ENCODE data around the gene ILF2. TPM values are rescaled to one million over a fixed set of nuclear protein-coding genes. Genes with fewer than 3 reads are reported as not detected.
A peak's percentile ranks its signal among the peaks of the same experiment; 100 is the strongest.
"Not testable (repeated sequence)": the region's sequence is repeated elsewhere in the genome, so short reads cannot be mapped to it uniquely, and the experiment has no call there.

ILF2 gene
- total RNA-seq (174 and 200 TPM in 2 replicates), polyA plus RNA-seq (276 and 294 TPM in 2 replicates)

DNA sequence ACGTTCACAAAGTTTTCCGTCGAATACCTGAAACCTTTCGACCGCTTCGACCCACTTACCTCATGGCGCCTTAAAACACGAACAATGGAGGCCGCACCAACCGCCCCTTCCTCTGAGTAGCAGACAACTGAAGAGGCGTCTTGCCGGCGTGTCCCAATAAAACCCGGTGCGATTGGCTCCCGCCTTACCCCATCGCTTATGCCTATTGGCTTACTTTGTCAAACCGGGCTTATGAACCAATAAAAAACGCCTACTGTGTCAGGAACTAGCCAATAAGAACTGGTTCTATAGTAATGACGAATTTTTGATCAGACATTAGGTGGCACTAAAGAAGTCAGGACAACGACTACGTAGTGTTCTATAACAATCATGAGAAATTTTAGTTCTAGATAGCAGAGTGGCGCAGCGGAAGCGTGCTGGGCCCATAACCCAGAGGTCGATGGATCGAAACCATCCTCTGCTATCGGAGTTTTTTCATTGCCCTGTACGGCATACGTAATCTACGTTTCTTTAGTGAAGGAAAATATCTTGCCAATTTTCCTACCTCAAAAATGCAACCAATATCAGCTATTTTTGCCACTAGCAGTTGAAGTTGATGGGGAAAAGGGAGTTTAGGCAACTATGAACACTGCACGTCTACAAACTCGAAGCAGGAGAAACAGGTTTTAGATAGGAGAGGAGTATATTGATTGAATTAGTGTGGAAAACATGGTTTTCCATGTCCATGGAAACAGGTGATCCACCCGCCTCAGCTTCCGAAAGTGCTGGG is at the start of gene ILF2:
ILF2 (minus strand) TSS at position 135 of the 769 bp plus-strand sequence; CDS start at position 64, 71 bp downstream.
- TF ChIP-seq, protein P1, sequence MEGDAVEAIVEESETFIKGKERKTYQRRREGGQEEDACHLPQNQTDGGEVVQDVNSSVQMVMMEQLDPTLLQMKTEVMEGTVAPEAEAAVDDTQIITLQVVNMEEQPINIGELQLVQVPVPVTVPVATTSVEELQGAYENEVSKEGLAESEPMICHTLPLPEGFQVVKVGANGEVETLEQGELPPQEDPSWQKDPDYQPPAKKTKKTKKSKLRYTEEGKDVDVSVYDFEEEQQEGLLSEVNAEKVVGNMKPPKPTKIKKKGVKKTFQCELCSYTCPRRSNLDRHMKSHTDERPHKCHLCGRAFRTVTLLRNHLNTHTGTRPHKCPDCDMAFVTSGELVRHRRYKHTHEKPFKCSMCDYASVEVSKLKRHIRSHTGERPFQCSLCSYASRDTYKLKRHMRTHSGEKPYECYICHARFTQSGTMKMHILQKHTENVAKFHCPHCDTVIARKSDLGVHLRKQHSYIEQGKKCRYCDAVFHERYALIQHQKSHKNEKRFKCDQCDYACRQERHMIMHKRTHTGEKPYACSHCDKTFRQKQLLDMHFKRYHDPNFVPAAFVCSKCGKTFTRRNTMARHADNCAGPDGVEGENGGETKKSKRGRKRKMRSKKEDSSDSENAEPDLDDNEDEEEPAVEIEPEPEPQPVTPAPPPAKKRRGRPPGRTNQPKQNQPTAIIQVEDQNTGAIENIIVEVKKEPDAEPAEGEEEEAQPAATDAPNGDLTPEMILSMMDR (IDR thresholded peaks at IDR 0.05; ENCODE audit: low read depth, low read length), result peak; percentile 33
- Histone ChIP-seq H3K4me1 (ENCODE audit: low read depth) (peaks cover 5% of the 10 kb centered on the region), H3K36me3 (peaks cover 33% of the 10 kb centered on the region), H3K4me3 (peak within 1 kb of the TSS; percentile 76), H3K9me3 (ENCODE audit: low read depth) (no peaks in the 10 kb centered on the region), H3K27me3 (no peaks in the 10 kb centered on the region), H3K27ac (peak within 1 kb of the TSS; percentile 86)
- DNase-seq (ENCODE audit: low read depth in 1 of 2, low spot score in 1 of 2), result peak; percentile 99 to 100

DNA sequence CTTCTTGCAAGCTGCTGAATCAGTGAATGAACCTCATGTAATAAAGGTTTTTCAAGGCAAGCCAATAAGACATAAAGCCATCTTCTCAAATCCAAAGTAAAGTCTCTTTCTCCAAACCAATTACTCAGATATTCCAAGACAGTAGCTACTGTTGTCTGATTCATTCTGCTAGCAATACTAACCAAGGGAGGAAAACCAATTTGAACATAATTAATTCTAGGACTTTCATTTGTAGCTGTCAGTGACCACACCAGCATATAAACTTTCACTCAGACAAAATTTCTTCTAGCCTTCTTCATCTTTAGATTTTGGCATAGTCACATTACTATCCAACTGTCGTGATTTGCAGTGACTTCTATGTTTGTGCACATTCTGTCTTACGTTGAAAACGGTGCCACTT is 46.5 kb upstream of the ILF2 start:
- Histone ChIP-seq H3K4me1 (ENCODE audit: low read depth) (no peaks in the 10 kb centered on the region), H3K9me3 (ENCODE audit: low read depth) (no peaks in the 10 kb centered on the region), H3K27ac (no peak overlapping the region), H3K4me3 (no peak overlapping the region), H3K36me3 (no peaks in the 10 kb centered on the region), H3K27me3 (no peaks in the 10 kb centered on the region)
- TF ChIP-seq, protein P1 (IDR thresholded peaks at IDR 0.05; ENCODE audit: low read depth, low read length), result no peak
- DNase-seq (ENCODE audit: low read depth in 1 of 2, low spot score in 1 of 2), result no peak

DNA sequence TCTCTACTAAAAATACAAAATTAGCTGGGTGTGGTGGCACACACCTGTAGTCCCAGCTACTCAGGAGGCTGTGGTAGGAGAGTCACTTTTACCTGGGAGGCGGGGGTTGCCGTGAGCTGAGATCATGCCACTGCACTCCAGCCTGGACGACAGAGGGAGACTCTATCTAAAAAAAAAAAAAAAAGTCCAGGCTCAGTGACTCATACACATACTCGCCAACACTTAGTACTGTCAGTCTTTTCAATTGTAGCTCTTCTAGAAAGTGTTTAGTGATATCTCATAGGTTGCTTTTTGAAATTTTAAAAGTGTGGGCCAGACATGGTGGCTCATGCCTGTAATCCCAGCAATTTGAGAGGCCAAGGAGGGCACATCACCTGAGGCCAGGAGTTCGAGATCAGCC is 45.4 kb upstream of the ILF2 start:
- H3K9me3 ChIP-seq (ENCODE audit: low read depth); H3K27me3 ChIP-seq; DNase-seq (ENCODE audit: low read depth in 1 of 2, low spot score in 1 of 2); H3K27ac ChIP-seq; H3K4me3 ChIP-seq; H3K36me3 ChIP-seq; H3K4me1 ChIP-seq (ENCODE audit: low read depth): not testable (repeated sequence)

DNA sequence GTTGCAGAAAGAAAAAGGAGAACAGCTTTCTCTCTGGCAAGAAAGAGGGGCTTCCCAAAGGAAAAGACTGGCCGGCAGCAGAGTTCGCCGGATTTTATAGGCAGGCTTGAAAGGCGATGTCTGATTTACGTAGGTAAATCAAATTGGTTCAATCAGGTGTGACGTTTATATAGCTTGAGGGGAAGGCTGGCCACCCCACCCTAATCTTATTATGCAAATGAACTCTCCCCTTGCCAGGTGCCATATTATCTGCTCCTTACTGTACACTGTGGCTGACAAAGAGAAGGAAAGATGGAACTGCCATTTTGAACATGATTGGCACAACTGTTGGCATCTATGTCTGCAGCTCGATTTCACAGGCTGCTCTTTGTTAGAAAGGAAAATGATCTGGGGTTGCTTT is 40.2 kb upstream of the ILF2 start:
- no peak overlapping the region for H3K4me3 ChIP-seq
- no peak for DNase-seq (ENCODE audit: low read depth in 1 of 2, low spot score in 1 of 2)
- H3K36me3 ChIP-seq, result no peaks in the 10 kb centered on the region
- H3K27ac ChIP-seq, result no peak overlapping the region
- TF ChIP-seq, protein P1 (IDR thresholded peaks at IDR 0.05; ENCODE audit: low read depth, low read length), result no peak
- no peaks in the 10 kb centered on the region for H3K27me3 ChIP-seq
- no peaks in the 10 kb centered on the region for H3K9me3 ChIP-seq (ENCODE audit: low read depth)
- H3K4me1 ChIP-seq (ENCODE audit: low read depth), result no peaks in the 10 kb centered on the region

DNA sequence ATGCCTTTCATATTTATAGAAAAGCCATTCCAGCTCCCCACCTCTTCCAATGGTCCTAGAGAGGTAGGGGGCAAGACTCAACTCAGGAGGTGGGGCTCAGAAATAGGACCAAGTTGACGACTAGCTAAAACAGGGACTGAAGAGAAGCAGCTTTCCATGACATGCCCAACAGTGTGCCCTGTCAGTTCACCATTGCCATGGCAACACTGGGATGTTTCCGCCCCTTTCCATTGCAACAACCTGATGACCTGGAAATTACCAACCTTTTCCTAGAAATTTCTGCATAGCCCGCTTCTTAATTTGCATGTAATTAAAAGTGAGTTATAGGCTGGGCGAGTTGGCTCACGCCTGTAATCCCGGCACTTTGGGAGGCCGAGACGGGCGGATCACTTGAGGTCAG is 34.7 kb upstream of the ILF2 start:
- H3K27me3 ChIP-seq, result no peaks in the 10 kb centered on the region
- H3K4me1 ChIP-seq (ENCODE audit: low read depth), result no peaks in the 10 kb centered on the region
- H3K27ac ChIP-seq, result no peak overlapping the region
- TF ChIP-seq, protein P1 (IDR thresholded peaks at IDR 0.05; ENCODE audit: low read depth, low read length), result no peak
- no peak overlapping the region for H3K4me3 ChIP-seq
- no peaks in the 10 kb centered on the region for H3K9me3 ChIP-seq (ENCODE audit: low read depth)
- DNase-seq (ENCODE audit: low read depth in 1 of 2, low spot score in 1 of 2), result no peak
- H3K36me3 ChIP-seq, result no peaks in the 10 kb centered on the region

DNA sequence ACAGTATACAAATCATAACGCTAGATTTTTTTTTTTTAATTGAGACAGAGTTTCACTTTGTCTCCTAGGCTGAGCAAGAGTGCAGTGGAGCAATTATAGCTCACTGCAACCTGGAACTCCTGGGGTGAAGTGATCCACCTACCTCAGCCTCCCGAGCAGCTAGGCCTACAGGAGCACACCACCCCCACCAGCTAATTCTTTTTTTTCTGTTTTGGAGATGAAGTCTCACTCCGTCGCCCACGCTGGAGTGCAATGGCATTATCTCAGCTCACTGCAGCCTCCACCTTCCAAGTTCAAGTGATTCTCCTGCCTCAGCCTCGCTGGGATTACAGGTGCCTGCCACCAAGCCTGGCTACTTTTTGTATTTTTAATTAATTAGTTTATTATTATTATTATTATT is 29.0 kb upstream of the ILF2 start:
- no peak for DNase-seq (ENCODE audit: low read depth in 1 of 2, low spot score in 1 of 2)
- H3K4me1 ChIP-seq (ENCODE audit: low read depth), result peaks cover 14% of the 10 kb centered on the region
- TF ChIP-seq, protein P1 (IDR thresholded peaks at IDR 0.05; ENCODE audit: low read depth, low read length), result no peak

More for the DNA sequence above, 29.0 kb upstream of the ILF2 start:
- Histone ChIP-seq H3K27ac (no peak overlapping the region), H3K36me3 (no peaks in the 10 kb centered on the region), H3K27me3 (no peaks in the 10 kb centered on the region), H3K9me3 (ENCODE audit: low read depth) (no peaks in the 10 kb centered on the region), H3K4me3 (no peak overlapping the region)
